K562 (cell line): Measurements from ENCODE around the gene TRIM38. TPM values are rescaled to one million over a fixed set of nuclear protein-coding genes. Genes with fewer than 3 reads are reported as not detected.

Experiments used
- ATAC-seq: fragments of 200-7000 bp; cut with Tn5 transposase; 3 replicates; pipeline ENCODE4 v1.9.1; 2020; ENCODE audit warnings: moderate library complexity
- BruUV-seq: library from RNA; stranded (reverse); fragments of 400-500 nt; replicated peaks from 2 replicates; lab custom pipeline; 2021; lab: Mats Ljungman, UMichigan
- CTCF ChIA-PET: fragments of 300-600 bp; formaldehyde crosslinking; extraction: SDS; loops from one replicate; lab custom pipeline; 2021; ENCODE audit warnings: low intra/inter-chr PET ratio; lab: Yijun Ruan, JAX
- POLR2A ChIA-PET: fragments of 300-600, 350-650 bp; sonication (Branson Sonifier 250); formaldehyde crosslinking; extraction: SDS; loops from one replicate; lab custom pipeline; 2021; ENCODE audit warnings: antibody characterized with exemption, inconsistent platforms; lab: Yijun Ruan, JAX
- DNase-seq, 4 experiments: peaks; one replicate each; pipeline versions ENCODE4 v3.0.0 to v3.0.0-alpha.2; 2011 to 2018; ENCODE audit warnings: low spot score in 3 of 4, mixed read lengths in 3 of 4; ENCODE audit errors: extremely low read depth in 1 of 4
- FAIRE-seq: peaks from 2 replicates; lab custom pipeline; 2011; peaks lifted over from hg19 to GRCh38; lab: Jason Lieb, UNC
- H2AFZ ChIP-seq: 2 replicates; pipeline ENCODE4 v1.6.0; 2011; ENCODE audit warnings: low read depth, low read length, control low read depth, inconsistent platforms
- H3K27ac ChIP-seq: fragments of 200-600 bp; 3 replicates; pipeline ENCODE4 v1.8.0; 2011; ENCODE audit warnings: low read depth, mild to moderate bottlenecking, control low read depth, inconsistent platforms, low read length, moderate library complexity, mixed read lengths; ENCODE audit errors: extremely low read depth
- H3K27me3 ChIP-seq, 2 experiments: fragments of 300-600 bp in 1 of 2; 2 replicates in 1 of 2; 3 replicates in 1 of 2; pipeline versions ENCODE4 v1.6.0 to v1.8.0; 2011; ENCODE audit warnings: inconsistent platforms in 2 of 2, low read length in 2 of 2, mild to moderate bottlenecking in 1 of 2, mixed read lengths in 1 of 2, moderate library complexity in 1 of 2; ENCODE audit not compliant: control insufficient read depth in 2 of 2, insufficient read depth in 2 of 2
- H3K36me3 ChIP-seq: fragments of 300-600 bp; 3 replicates; pipeline ENCODE4 v1.8.0; 2011; ENCODE audit warnings: mild to moderate bottlenecking, low read length, inconsistent platforms; ENCODE audit not compliant: control insufficient read depth, insufficient read depth
- H3K4me1 ChIP-seq, 2 experiments: fragments of 200-600 bp in 1 of 2; replicated peaks in 1 of 2; 2 replicates in 1 of 2; 3 replicates in 1 of 2; pipeline versions ENCODE4 v1.5.1 to v1.8.0; 2011; ENCODE audit warnings: inconsistent platforms in 2 of 2, low read length in 2 of 2, mild to moderate bottlenecking in 1 of 2, mixed read lengths in 1 of 2, moderate library complexity in 1 of 2; ENCODE audit not compliant: control insufficient read depth in 2 of 2, insufficient read depth in 2 of 2
- H3K4me2 ChIP-seq: 2 replicates; pipeline ENCODE4 v1.6.1; 2011; ENCODE audit warnings: low read length, control low read depth, inconsistent platforms, mixed read lengths; ENCODE audit not compliant: insufficient read depth
- H3K4me3 ChIP-seq: fragments of 200-600 bp; sonication (generic), shearing (Covaris generic); 2 replicates; pipeline ENCODE4 v1.5.1; 2016; ENCODE audit warnings: control low read depth, inconsistent platforms
- H3K79me2 ChIP-seq: fragments of 200-600 bp; 3 replicates; pipeline ENCODE4 v1.8.0; 2011; ENCODE audit warnings: low read length, inconsistent platforms; ENCODE audit not compliant: control insufficient read depth, insufficient read depth
- H3K9ac ChIP-seq, 2 experiments: 2 replicates each; pipeline versions ENCODE4 v1.6.0 to v1.6.1; 2011; ENCODE audit warnings: low read depth in 2 of 2, low read length in 2 of 2, control low read depth in 1 of 2, inconsistent platforms in 1 of 2, mild to moderate bottlenecking in 1 of 2, mixed read lengths in 1 of 2; ENCODE audit not compliant: insufficient read depth in 1 of 2
- H3K9me1 ChIP-seq: one replicate; pipeline ENCODE4 v1.6.0; 2011; ENCODE audit warnings: inconsistent platforms, mild to moderate bottlenecking, low read length, moderate library complexity; ENCODE audit not compliant: control insufficient read depth, insufficient read depth
- H3K9me3 ChIP-seq: replicated peaks from 2 replicates; pipeline ENCODE4 v1.5.1; 2011; ENCODE audit warnings: low read depth, low read length, inconsistent platforms; ENCODE audit not compliant: control insufficient read depth, insufficient read depth
- H4K20me1 ChIP-seq: replicated peaks from 2 replicates; pipeline ENCODE4 v1.6.1; 2011; ENCODE audit warnings: low read length, inconsistent platforms, mixed read lengths; ENCODE audit not compliant: control insufficient read depth, insufficient read depth
- ATF3 ChIP-seq, 2 experiments: fragments of 450-650 bp in 1 of 2; sonication (generic) in 1 of 2; formaldehyde crosslinking in 1 of 2; IDR thresholded peaks in 1 of 2; conservative IDR thresholded peaks in 1 of 2; 2 replicates each; pipeline versions ENCODE4 v1.6.1 to v1.8.1; 2016 to 2023; ENCODE audit warnings: mild to moderate bottlenecking in 2 of 2, moderate library complexity in 2 of 2, inconsistent platforms in 1 of 2, missing genetic modification reagents in 1 of 2
- FOXP1 ChIP-seq: sonication (generic); formaldehyde crosslinking; IDR thresholded peaks from 2 replicates; pipeline ENCODE4 v1.8.0; 2022; ENCODE audit warnings: mild to moderate bottlenecking, missing genetic modification reagents
- MEIS2 ChIP-seq: fragments of 450-650 bp; IDR thresholded peaks from 2 replicates; pipeline ENCODE4 v1.6.1; 2014; ENCODE audit warnings: mild to moderate bottlenecking; ENCODE audit not compliant: partially characterized antibody
- MIER1 ChIP-seq: fragments of 450-650 bp; IDR thresholded peaks from 2 replicates; pipeline ENCODE4 v1.6.1; 2016; ENCODE audit warnings: antibody characterized with exemption, mild to moderate bottlenecking, low read depth
- MLX ChIP-seq, 2 experiments: fragments of 450-650 bp in 1 of 2; sonication (generic) in 1 of 2; formaldehyde crosslinking; conservative IDR thresholded peaks; 2 replicates each; pipeline versions ENCODE4 v1.4.0 to v1.8.1; 2020 to 2022; ENCODE audit warnings: mild to moderate bottlenecking in 1 of 2, missing genetic modification reagents in 1 of 2
- MTF1 ChIP-seq: fragments of 250-450 bp; sonication (Bioruptor Pico); IDR thresholded peaks from 2 replicates; pipeline ENCODE4 v1.9.0; 2021; ENCODE audit warnings: moderate library complexity, mild to moderate bottlenecking, inconsistent platforms, borderline replicate concordance
- NFIC ChIP-seq: fragments of 450-650 bp; IDR thresholded peaks from 2 replicates; pipeline ENCODE4 v1.6.1; 2017; ENCODE audit warnings: mild to moderate bottlenecking, inconsistent platforms
- NR1H2 ChIP-seq: sonication (generic); formaldehyde crosslinking; IDR thresholded peaks from 2 replicates; pipeline ENCODE4 v1.4.0; 2020; ENCODE audit warnings: mild to moderate bottlenecking, missing genetic modification reagents
- RB1 ChIP-seq: fragments of 450-650 bp; IDR thresholded peaks from 2 replicates; pipeline ENCODE4 v1.6.1; 2017; ENCODE audit warnings: low read depth, mild to moderate bottlenecking
- RBFOX2 ChIP-seq: fragments of 200-400 bp; formaldehyde crosslinking; IDR thresholded peaks from 2 replicates; pipeline ENCODE4 v1.6.1; 2017; ENCODE audit warnings: low read depth, mild to moderate bottlenecking, low read length, moderate library complexity
- ZNF24 ChIP-seq: fragments of 450-650 bp; IDR thresholded peaks from 2 replicates; pipeline ENCODE4 v1.6.1; 2016
- WGBS: fragments of 100-300 bp; shearing (Covaris generic); methylation state at CpG from one replicate; pipeline ENCODE4 v1.1.6; 2016; ENCODE audit warnings: low coverage, mixed read lengths; ENCODE audit not compliant: insufficient coverage; ENCODE audit errors: missing lambda C conversion rate; 5-methylcytosine and 5-hydroxymethylcytosine counted together
- in situ Hi-C: fragments of 300-500 bp; cut with MboI; formaldehyde crosslinking; loops from 4 replicates; pipeline ENCODE4 v1.15.0; 2018; ENCODE audit warnings: inconsistent platforms, mixed read lengths
- intact Hi-C: fragments of 100-400 bp; cut with micrococcal nuclease; formaldehyde crosslinking; loops from 2 replicates; pipeline ENCODE4 v1.14.2; 2022
- polyA plus RNA-seq, 8 experiments: library from polyadenylated mRNA; depleted of rRNA in 4 of 8; stranded (reverse) in 5 of 8; unstranded in 3 of 8; fragments of >200 nt; fragmentation: Nextera tagmentation in 2 of 8; fragmentation: Illumina TruSeq in 1 of 8; extraction: Ambion mirVana in 2 of 8; extraction: Trizol in 1 of 8; gene quantifications; 2 replicates each; pipeline versions ENCODE4 v1.2.1 to v1.2.3, GENCODE V29; 2011 to 2014; ENCODE audit warnings: inconsistent platforms in 1 of 8, missing spikeins in 1 of 8
- total RNA-seq, 7 experiments: library from RNA; depleted of rRNA in 6 of 7; stranded (reverse); fragments of >200 nt in 6 of 7; fragmentation: Illumina TruSeq in 2 of 7; extraction: Trizol in 2 of 7; gene quantifications; 2 replicates each; pipeline versions ENCODE4 v1.2.1 to v1.2.3, GENCODE V29; 2011 to 2021; ENCODE audit warnings: low replicate concordance in 1 of 7
- TF ChIP-seq, protein P1 (sequence below): fragments of 150-350 bp; IDR thresholded peaks from 2 replicates; pipeline ENCODE4 v1.6.1; 2014; ENCODE audit warnings: low read depth, mild to moderate bottlenecking, low read length, borderline replicate concordance

Gene TRIM38
- total and polyA plus RNA-seq, 9 of the 15 experiments (the other 6 are each of a cell fraction or from before 2014, with no cell fraction given): 1.7 to 6.7 (median 6.3) TPM

DNA sequence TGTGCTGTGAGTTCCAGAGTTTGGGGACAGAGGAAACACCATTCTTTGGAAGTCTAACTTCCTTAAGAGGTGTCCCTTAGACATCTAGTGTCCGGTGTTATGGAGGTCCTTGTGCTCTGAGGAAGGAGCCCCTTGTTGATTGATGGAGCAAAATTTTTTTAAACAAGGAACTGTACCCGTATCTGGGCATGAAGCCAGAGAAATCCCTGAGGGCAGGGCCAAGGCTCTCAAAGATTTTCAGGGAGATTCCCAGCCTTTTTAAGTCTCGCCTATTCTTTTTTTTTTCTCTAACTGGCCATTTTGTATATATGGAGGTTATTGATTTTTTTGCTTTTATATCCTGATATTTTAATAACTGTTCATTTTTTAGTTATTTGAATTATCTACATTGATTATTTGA is 45.9 kb downstream of the TRIM38 start (continued):
- TF ChIP-seq, protein P1, sequence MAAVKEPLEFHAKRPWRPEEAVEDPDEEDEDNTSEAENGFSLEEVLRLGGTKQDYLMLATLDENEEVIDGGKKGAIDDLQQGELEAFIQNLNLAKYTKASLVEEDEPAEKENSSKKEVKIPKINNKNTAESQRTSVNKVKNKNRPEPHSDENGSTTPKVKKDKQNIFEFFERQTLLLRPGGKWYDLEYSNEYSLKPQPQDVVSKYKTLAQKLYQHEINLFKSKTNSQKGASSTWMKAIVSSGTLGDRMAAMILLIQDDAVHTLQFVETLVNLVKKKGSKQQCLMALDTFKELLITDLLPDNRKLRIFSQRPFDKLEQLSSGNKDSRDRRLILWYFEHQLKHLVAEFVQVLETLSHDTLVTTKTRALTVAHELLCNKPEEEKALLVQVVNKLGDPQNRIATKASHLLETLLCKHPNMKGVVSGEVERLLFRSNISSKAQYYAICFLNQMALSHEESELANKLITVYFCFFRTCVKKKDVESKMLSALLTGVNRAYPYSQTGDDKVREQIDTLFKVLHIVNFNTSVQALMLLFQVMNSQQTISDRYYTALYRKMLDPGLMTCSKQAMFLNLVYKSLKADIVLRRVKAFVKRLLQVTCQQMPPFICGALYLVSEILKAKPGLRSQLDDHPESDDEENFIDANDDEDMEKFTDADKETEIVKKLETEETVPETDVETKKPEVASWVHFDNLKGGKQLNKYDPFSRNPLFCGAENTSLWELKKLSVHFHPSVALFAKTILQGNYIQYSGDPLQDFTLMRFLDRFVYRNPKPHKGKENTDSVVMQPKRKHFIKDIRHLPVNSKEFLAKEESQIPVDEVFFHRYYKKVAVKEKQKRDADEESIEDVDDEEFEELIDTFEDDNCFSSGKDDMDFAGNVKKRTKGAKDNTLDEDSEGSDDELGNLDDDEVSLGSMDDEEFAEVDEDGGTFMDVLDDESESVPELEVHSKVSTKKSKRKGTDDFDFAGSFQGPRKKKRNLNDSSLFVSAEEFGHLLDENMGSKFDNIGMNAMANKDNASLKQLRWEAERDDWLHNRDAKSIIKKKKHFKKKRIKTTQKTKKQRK: no peak
- peak; percentile 7 for TF ChIP-seq MEIS2
- peak; percentile 56; the same call in 1 of the 2 replicates for TF ChIP-seq NFIC
- TF ChIP-seq NR1H2 (CRISPR knock-in tag): no peak
- TF ChIP-seq, all 486 proteins: peak for 4

DNA sequence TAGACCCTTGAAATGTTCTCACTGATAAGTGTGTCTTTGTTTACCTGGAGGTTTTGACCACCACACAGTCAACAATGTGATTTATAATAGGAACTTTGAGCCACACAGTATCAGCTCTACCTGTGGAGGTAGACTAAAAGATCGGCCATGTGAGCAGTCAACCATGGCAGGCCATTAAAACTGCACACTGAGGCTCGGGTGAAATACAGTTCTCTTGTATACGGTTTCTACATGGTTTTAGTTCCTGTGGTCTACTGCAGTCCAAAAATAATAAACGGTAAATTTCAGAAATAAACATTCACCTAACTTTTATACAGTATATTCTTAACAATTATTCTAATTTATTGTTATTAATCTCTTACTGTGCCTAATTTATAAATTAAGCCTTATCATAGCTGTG is 47.2 kb downstream of the TRIM38 start:
- ATAC-seq (no peak), DNase-seq (no peak), FAIRE-seq (no peak)
- Histone ChIP-seq H3K4me3 (no peak overlapping the region), H3K27me3 (no peaks in the 10 kb centered on the region), H3K9ac (no peak overlapping the region), H3K4me1 (peaks cover 10% of the 10 kb centered on the region in 2 experiments), H3K36me3 (no peaks in the 10 kb centered on the region), H3K9me3 (no peaks in the 10 kb centered on the region), H3K9me1 (no peaks in the 10 kb centered on the region), H3K4me2 (no peak overlapping the region), H3K27ac (no peak overlapping the region), H4K20me1 (no peaks in the 10 kb centered on the region), H2AFZ (peak overlapping the region; percentile 37; the same call in 1 of the 2 replicates), H3K79me2 (no peaks in the 10 kb centered on the region)
- in situ Hi-C loops (no loop called here), intact Hi-C loops (no loop called here)
- no peak for TF ChIP-seq MTF1 (CRISPR knock-in tag)
- no peak for TF ChIP-seq FOXP1 (CRISPR knock-in tag)
- no peak for TF ChIP-seq MLX (CRISPR knock-in tag; conservative IDR thresholded peaks at IDR 0.05)
- TF ChIP-seq RBFOX2: no peak
- no peak for TF ChIP-seq ZNF24
- no peak for TF ChIP-seq MIER1
- TF ChIP-seq ATF3 (IDR thresholded peaks at IDR 0.05): no peak
- no peak for TF ChIP-seq ATF3 (CRISPR knock-in tag; conservative IDR thresholded peaks at IDR 0.05)
- no peak for TF ChIP-seq RB1
- CTCF ChIA-PET: no interaction called here
- no TSS peak for BruUV-seq
- WGBS: 70% methylated on average over 4 of the region's 4 CpGs
- POLR2A ChIA-PET: interaction anchor here (1.0 to 11.2 kb wide), 3 partner anchors 14 to 21 kb away, joined by 3 to 206 read pairs (median 9); a partner anchor contains a TSS
